Osteoblast (primary cell): Measurements from ENCODE around the gene TYR. TPM values are rescaled to one million over a fixed set of nuclear protein-coding genes. Genes with fewer than 3 reads are reported as not detected.
"Not testable (repeated sequence)": the region's sequence is repeated elsewhere in the genome, so short reads cannot be mapped to it uniquely, and the experiment has no call there.

Source experiments
- DNase-seq: peaks from one replicate; pipeline ENCODE4 v3.0.0; 2011; ENCODE audit warnings: low spot score, mixed read lengths; ENCODE audit not compliant: insufficient read length; ENCODE audit errors: missing footprints
- H2AFZ ChIP-seq: 2 replicates; pipeline ENCODE4 v1.6.0; 2011; ENCODE audit warnings: mild to moderate bottlenecking, low read length
- H3K27ac ChIP-seq: 2 replicates; pipeline ENCODE4 v1.5.1; 2011; ENCODE audit warnings: mild to moderate bottlenecking, low read depth, low read length, moderate library complexity
- H3K27me3 ChIP-seq: 2 replicates; pipeline ENCODE4 v1.6.0; 2012; ENCODE audit warnings: mild to moderate bottlenecking, control low read depth, inconsistent platforms, low read length, moderate library complexity; ENCODE audit not compliant: insufficient read depth
- H3K36me3 ChIP-seq: 2 replicates; pipeline ENCODE4 v1.5.1; 2011; ENCODE audit warnings: mild to moderate bottlenecking, low read length, control low read depth, moderate library complexity; ENCODE audit not compliant: insufficient read depth
- H3K4me1 ChIP-seq: 2 replicates; pipeline ENCODE4 v1.5.1; 2011; ENCODE audit warnings: mild to moderate bottlenecking, low read length, control low read depth, moderate library complexity; ENCODE audit not compliant: insufficient read depth
- H3K4me2 ChIP-seq: 2 replicates; pipeline ENCODE4 v1.6.0; 2011; ENCODE audit warnings: mild to moderate bottlenecking, low read length; ENCODE audit not compliant: insufficient read depth
- H3K4me3 ChIP-seq: fragments of 200-600 bp; sonication (generic); 3 replicates; pipeline ENCODE4 v1.5.1; 2012; ENCODE audit warnings: mild to moderate bottlenecking, low read length, inconsistent platforms; ENCODE audit not compliant: insufficient read depth
- H3K79me2 ChIP-seq: 2 replicates; pipeline ENCODE4 v1.6.0; 2012; ENCODE audit warnings: mild to moderate bottlenecking, low read length, control low read depth, inconsistent platforms; ENCODE audit not compliant: insufficient read depth
- H3K9me3 ChIP-seq: 2 replicates; pipeline ENCODE4 v1.5.1; 2011; ENCODE audit warnings: low read depth, low read length, control low read depth
- H4K20me1 ChIP-seq: 2 replicates; pipeline ENCODE4 v1.6.0; 2012; ENCODE audit warnings: mild to moderate bottlenecking, low read length, control low read depth; ENCODE audit not compliant: insufficient read depth
- total RNA-seq: library from RNA; depleted of rRNA; stranded (reverse); fragments of >200 nt; gene quantifications from 2 replicates; pipeline ENCODE4 v1.2.3, GENCODE V29; 2012
- TF ChIP-seq, protein P1 (sequence below): IDR thresholded peaks from 2 replicates; pipeline ENCODE4 v1.5.1; 2011; ENCODE audit warnings: mild to moderate bottlenecking, low read depth, low read length, moderate library complexity; ENCODE audit errors: extremely low read depth

TYR gene
- total RNA-seq, 1 donor = not detected

- H3K4me3 ChIP-seq = no peak overlapping the region
- H3K27ac ChIP-seq = no peak overlapping the region
- DNase-seq = no peak
- H3K36me3 ChIP-seq = no peaks in the 10 kb centered on the region
- H3K4me1 ChIP-seq = no peaks in the 10 kb centered on the region
- no peaks in the 10 kb centered on the region for H3K79me2 ChIP-seq
- no peak overlapping the region for H3K4me2 ChIP-seq
- H3K9me3 ChIP-seq = no peaks in the 10 kb centered on the region
- H4K20me1 ChIP-seq = no peaks in the 10 kb centered on the region
- TF ChIP-seq, protein P1, sequence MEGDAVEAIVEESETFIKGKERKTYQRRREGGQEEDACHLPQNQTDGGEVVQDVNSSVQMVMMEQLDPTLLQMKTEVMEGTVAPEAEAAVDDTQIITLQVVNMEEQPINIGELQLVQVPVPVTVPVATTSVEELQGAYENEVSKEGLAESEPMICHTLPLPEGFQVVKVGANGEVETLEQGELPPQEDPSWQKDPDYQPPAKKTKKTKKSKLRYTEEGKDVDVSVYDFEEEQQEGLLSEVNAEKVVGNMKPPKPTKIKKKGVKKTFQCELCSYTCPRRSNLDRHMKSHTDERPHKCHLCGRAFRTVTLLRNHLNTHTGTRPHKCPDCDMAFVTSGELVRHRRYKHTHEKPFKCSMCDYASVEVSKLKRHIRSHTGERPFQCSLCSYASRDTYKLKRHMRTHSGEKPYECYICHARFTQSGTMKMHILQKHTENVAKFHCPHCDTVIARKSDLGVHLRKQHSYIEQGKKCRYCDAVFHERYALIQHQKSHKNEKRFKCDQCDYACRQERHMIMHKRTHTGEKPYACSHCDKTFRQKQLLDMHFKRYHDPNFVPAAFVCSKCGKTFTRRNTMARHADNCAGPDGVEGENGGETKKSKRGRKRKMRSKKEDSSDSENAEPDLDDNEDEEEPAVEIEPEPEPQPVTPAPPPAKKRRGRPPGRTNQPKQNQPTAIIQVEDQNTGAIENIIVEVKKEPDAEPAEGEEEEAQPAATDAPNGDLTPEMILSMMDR = no peak
- H2AFZ ChIP-seq = no peak overlapping the region
- no peaks in the 10 kb centered on the region for H3K27me3 ChIP-seq
Measured at GRCh38 chr11:89220684-89221339, 43.1 kb downstream of the TYR start.

DNA sequence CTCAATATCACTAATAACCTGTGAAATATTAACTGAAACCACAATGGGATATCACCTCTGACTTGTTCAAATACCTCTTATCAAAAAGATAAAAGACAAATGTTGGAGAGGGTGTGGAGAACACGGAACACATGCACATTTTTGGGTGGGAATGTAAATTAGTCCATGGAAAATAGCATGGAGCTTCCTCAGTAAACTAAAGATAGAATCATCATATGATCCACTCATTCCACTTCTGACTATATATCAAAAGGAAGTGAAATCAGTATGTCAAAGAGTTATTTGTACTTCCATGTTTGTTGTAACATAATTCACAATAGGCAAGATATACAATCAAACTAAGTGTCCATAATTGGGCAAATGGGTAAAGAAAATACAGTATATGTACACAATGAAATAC, 57.4 kb downstream of the TYR start:
- Histone ChIP-seq H3K4me2 (no peak overlapping the region), H2AFZ (no peak overlapping the region)

GRCh38 chr11:89235976-89236375, 58.3 kb downstream of the TYR start:
- Histone ChIP-seq H2AFZ (no peak overlapping the region), H3K9me3 (no peaks in the 10 kb centered on the region), H3K4me1 (no peaks in the 10 kb centered on the region), H3K4me3 (no peak overlapping the region), H3K27me3 (no peaks in the 10 kb centered on the region), H3K79me2 (no peaks in the 10 kb centered on the region), H3K4me2 (no peak overlapping the region), H3K27ac (no peak overlapping the region), H3K36me3 (no peaks in the 10 kb centered on the region), H4K20me1 (no peaks in the 10 kb centered on the region)
- no peak for DNase-seq
- TF ChIP-seq, protein P1 = no peak

More for the DNA sequence above, 57.4 kb downstream of the TYR start:
- Histone ChIP-seq H3K9me3 (no peaks in the 10 kb centered on the region), H3K4me1 (no peaks in the 10 kb centered on the region), H3K36me3 (no peaks in the 10 kb centered on the region), H4K20me1 (no peaks in the 10 kb centered on the region), H3K4me3 (no peak overlapping the region), H3K27me3 (no peaks in the 10 kb centered on the region), H3K79me2 (no peaks in the 10 kb centered on the region), H3K27ac (no peak overlapping the region)
- TF ChIP-seq, protein P1 = no peak
- no peak for DNase-seq

DNA sequence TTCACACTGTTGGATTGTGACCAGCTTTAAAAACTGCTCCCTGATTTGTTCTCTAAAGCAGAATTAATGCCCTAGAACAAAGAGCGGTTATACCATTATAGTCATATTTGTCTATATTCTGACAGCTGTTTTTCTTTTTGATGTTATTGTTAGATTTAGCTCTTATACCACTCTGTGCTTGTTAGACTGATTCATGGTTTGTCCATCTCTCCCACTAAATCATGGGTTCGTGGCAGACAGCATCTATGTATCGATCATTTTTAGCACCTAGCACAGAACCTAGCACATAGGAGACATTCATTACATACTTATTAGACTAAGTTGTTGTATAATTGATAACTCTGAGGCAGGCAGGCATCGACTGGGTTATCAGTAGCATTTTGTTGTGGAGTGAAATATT, 69.3 kb downstream of the TYR start:
- H3K4me3 ChIP-seq, H3K9me3 ChIP-seq, H3K4me2 ChIP-seq, H4K20me1 ChIP-seq, H3K4me1 ChIP-seq, H3K27ac ChIP-seq, H3K79me2 ChIP-seq, H3K36me3 ChIP-seq, H3K27me3 ChIP-seq, H2AFZ ChIP-seq, DNase-seq: not testable (repeated sequence)
